Measurements from ENCODE around the gene EFCAB12.

EFCAB12 gene

GRCh38 chr3:129428376-129429079 is at the start of gene EFCAB12:
Gene EFCAB12 (minus strand): TSS chr3:129428636. CDS start chr3:129428488, 148 bp downstream.
- DNase-seq (ENCODE audit: low read depth) = peak; percentile 84

- DNase-seq (ENCODE audit: low read depth) = no peak
These were observed 48.1 kb upstream of the EFCAB12 start for GRCh38 chr3:129476586-129476985.

- DNase-seq (ENCODE audit: low read depth) = no peak
These were observed 47.4 kb upstream of the EFCAB12 start for GRCh38 chr3:129475863-129476262.

- no peak for DNase-seq (ENCODE audit: low read depth)
These were observed 46.8 kb upstream of the EFCAB12 start for GRCh38 chr3:129474984-129475804.

GRCh38 chr3:129473769-129474152 is 45.3 kb upstream of the EFCAB12 start:
- DNase-seq (ENCODE audit: low read depth) = no peak

- no peak for DNase-seq (ENCODE audit: low read depth)
These were observed 44.8 kb upstream of the EFCAB12 start for GRCh38 chr3:129473067-129473768.

- no peak for DNase-seq (ENCODE audit: low read depth)
These were observed 42.4 kb upstream of the EFCAB12 start for GRCh38 chr3:129470861-129471260.

GRCh38 chr3:129469026-129469425 is 40.6 kb upstream of the EFCAB12 start:
- DNase-seq (ENCODE audit: low read depth) = no peak

GRCh38 chr3:129467932-129468331 is 39.5 kb upstream of the EFCAB12 start:
- DNase-seq (ENCODE audit: low read depth) = no peak

GRCh38 chr3:129463716-129464115 is 35.3 kb upstream of the EFCAB12 start:
- no peak for DNase-seq (ENCODE audit: low read depth)

GRCh38 chr3:129463094-129463493 is 34.7 kb upstream of the EFCAB12 start:
- no peak for DNase-seq (ENCODE audit: low read depth)

GRCh38 chr3:129462361-129462968 is 34.0 kb upstream of the EFCAB12 start:
- DNase-seq (ENCODE audit: low read depth) = no peak

GRCh38 chr3:129461461-129462146 is 33.2 kb upstream of the EFCAB12 start:
- no peak for DNase-seq (ENCODE audit: low read depth)

- DNase-seq (ENCODE audit: low read depth) = no peak
These were observed 32.6 kb upstream of the EFCAB12 start for GRCh38 chr3:129461022-129461421.

GRCh38 chr3:129460572-129460971 is 32.1 kb upstream of the EFCAB12 start:
- no peak for DNase-seq (ENCODE audit: low read depth)

- no peak for DNase-seq (ENCODE audit: low read depth)
These were observed 31.7 kb upstream of the EFCAB12 start for GRCh38 chr3:129460155-129460554.

GRCh38 chr3:129453732-129454131 is 25.3 kb upstream of the EFCAB12 start:
- no peak for DNase-seq (ENCODE audit: low read depth)

- no peak for DNase-seq (ENCODE audit: low read depth)
These were observed 21.1 kb upstream of the EFCAB12 start for GRCh38 chr3:129449279-129450115.

GRCh38 chr3:129448186-129448895 is 19.9 kb upstream of the EFCAB12 start:
- no peak for DNase-seq (ENCODE audit: low read depth)

- no peak for DNase-seq (ENCODE audit: low read depth)
These were observed 18.5 kb upstream of the EFCAB12 start for GRCh38 chr3:129446926-129447325.

All from activated T-cell treated with anti-CD3 and anti-CD28 coated beads for 1 hour (primary cell).